Measurements from ENCODE around the gene SMIM43.
A peak's percentile ranks its signal among the peaks of the same experiment; 100 is the strongest.

Gene SMIM43

GRCh38 chr4:121764702-121765367 lies at the start of gene SMIM43:
TSS of gene SMIM43 (minus strand) at chr4:121765164. CDS start at chr4:121765105, 59 bp downstream.
- DNase-seq (ENCODE audit: low spot score) = no peak

- DNase-seq (ENCODE audit: low spot score) = no peak
Measured at GRCh38 chr4:121814756-121815155, 49.8 kb upstream of the SMIM43 start.

GRCh38 chr4:121811122-121811521 lies 46.2 kb upstream of the SMIM43 start:
- DNase-seq (ENCODE audit: low spot score) = no peak

- no peak for DNase-seq (ENCODE audit: low spot score)
Measured at GRCh38 chr4:121806411-121806810, 41.4 kb upstream of the SMIM43 start.

- DNase-seq (ENCODE audit: low spot score) = no peak
Measured at GRCh38 chr4:121801715-121802075, 36.7 kb upstream of the SMIM43 start.

- peak; percentile 89 for DNase-seq (ENCODE audit: low spot score)
Measured at GRCh38 chr4:121800961-121801714, 36.2 kb upstream of the SMIM43 start, which contains the start of gene EXOSC9. TSS of gene EXOSC9 (plus strand) at chr4:121801323. CDS start at chr4:121801425, 102 bp downstream.

- no peak for DNase-seq (ENCODE audit: low spot score)
Measured at GRCh38 chr4:121800638-121800960, 35.6 kb upstream of the SMIM43 start.

- DNase-seq (ENCODE audit: low spot score) = no peak
Measured at GRCh38 chr4:121799867-121800501, 35.0 kb upstream of the SMIM43 start.

GRCh38 chr4:121799208-121799823 lies 34.4 kb upstream of the SMIM43 start:
- no peak for DNase-seq (ENCODE audit: low spot score)

- no peak for DNase-seq (ENCODE audit: low spot score)
Measured at GRCh38 chr4:121796283-121796682, 31.3 kb upstream of the SMIM43 start.

- no peak for DNase-seq (ENCODE audit: low spot score)
Measured at GRCh38 chr4:121794505-121795188, 29.7 kb upstream of the SMIM43 start.

GRCh38 chr4:121792966-121793365 lies 28.0 kb upstream of the SMIM43 start:
- DNase-seq (ENCODE audit: low spot score) = no peak

GRCh38 chr4:121791481-121791880 lies 26.5 kb upstream of the SMIM43 start:
- DNase-seq (ENCODE audit: low spot score) = no peak

GRCh38 chr4:121790976-121791375 lies 26.0 kb upstream of the SMIM43 start:
- DNase-seq (ENCODE audit: low spot score) = no peak

GRCh38 chr4:121789960-121790829 lies 25.2 kb upstream of the SMIM43 start:
- DNase-seq (ENCODE audit: low spot score) = no peak

- no peak for DNase-seq (ENCODE audit: low spot score)
Measured at GRCh38 chr4:121789455-121789854, 24.5 kb upstream of the SMIM43 start.

- no peak for DNase-seq (ENCODE audit: low spot score)
Measured at GRCh38 chr4:121788896-121789295, 23.9 kb upstream of the SMIM43 start.

GRCh38 chr4:121786221-121786620 lies 21.3 kb upstream of the SMIM43 start:
- no peak for DNase-seq (ENCODE audit: low spot score)

GRCh38 chr4:121785479-121785878 lies 20.5 kb upstream of the SMIM43 start:
- DNase-seq (ENCODE audit: low spot score) = no peak

- no peak for DNase-seq (ENCODE audit: low spot score)
Measured at GRCh38 chr4:121784975-121785374, 20.0 kb upstream of the SMIM43 start.

GRCh38 chr4:121784401-121784800 lies 19.4 kb upstream of the SMIM43 start:
- no peak for DNase-seq (ENCODE audit: low spot score)
